Mesendoderm (in vitro differentiated cells): Measurements from ENCODE around the gene EZR.

Experiments used
- DNase-seq: peaks from one replicate; pipeline ENCODE4 v3.0.0; 2013
- H2AK5ac ChIP-seq: 2 replicates; pipeline ENCODE4 v1.6.1; 2013; ENCODE audit warnings: low read length, inconsistent platforms
- H2BK120ac ChIP-seq: 2 replicates; pipeline ENCODE4 v1.6.1; 2013; ENCODE audit warnings: low read depth, mild to moderate bottlenecking, low read length, moderate library complexity, mixed read lengths
- H2BK15ac ChIP-seq: replicated peaks from 2 replicates; pipeline ENCODE4 v1.6.1; 2013; ENCODE audit warnings: low read depth, mild to moderate bottlenecking, moderate library complexity
- H2BK5ac ChIP-seq: 2 replicates; pipeline ENCODE4 v1.6.1; 2013; ENCODE audit warnings: low read length, inconsistent platforms
- H3K18ac ChIP-seq: 2 replicates; pipeline ENCODE4 v1.6.1; 2013; ENCODE audit warnings: mild to moderate bottlenecking, low read length, mixed read lengths
- H3K23ac ChIP-seq: one replicate; pipeline ENCODE4 v1.6.1; 2013; ENCODE audit warnings: low read length
- H3K27ac ChIP-seq: 2 replicates; pipeline ENCODE4 v1.5.1; 2013; ENCODE audit warnings: low read depth, mild to moderate bottlenecking, inconsistent platforms, low read length, moderate library complexity
- H3K27me3 ChIP-seq: 2 replicates; pipeline ENCODE4 v1.6.1; 2013; ENCODE audit warnings: low read length, control low read depth, mild to moderate bottlenecking, inconsistent platforms; ENCODE audit not compliant: insufficient read depth, poor library complexity
- H3K36me3 ChIP-seq: 2 replicates; pipeline ENCODE4 v1.6.1; 2013; ENCODE audit warnings: low read length, inconsistent platforms; ENCODE audit not compliant: control insufficient read depth, insufficient read depth
- H3K4ac ChIP-seq: one replicate; pipeline ENCODE4 v1.6.1; 2013; ENCODE audit warnings: low read depth, mild to moderate bottlenecking, low read length, moderate library complexity
- H3K4me1 ChIP-seq: 2 replicates; pipeline ENCODE4 v1.6.1; 2013; ENCODE audit warnings: low read depth, low read length, inconsistent platforms; ENCODE audit not compliant: control insufficient read depth
- H3K4me2 ChIP-seq: 2 replicates; pipeline ENCODE4 v1.6.1; 2013; ENCODE audit warnings: low read length
- H3K4me3 ChIP-seq: 2 replicates; pipeline ENCODE4 v1.5.1; 2013; ENCODE audit warnings: mild to moderate bottlenecking, low read length
- H3K56ac ChIP-seq: one replicate; pipeline ENCODE4 v1.6.1; 2013; ENCODE audit warnings: low read length
- H3K79me1 ChIP-seq: 2 replicates; pipeline ENCODE4 v1.6.1; 2013; ENCODE audit warnings: low read length, inconsistent platforms
- H3K79me2 ChIP-seq: 2 replicates; pipeline ENCODE4 v1.6.1; 2013; ENCODE audit warnings: mild to moderate bottlenecking, low read length; ENCODE audit not compliant: control insufficient read depth, insufficient read depth
- H3K9ac ChIP-seq: 2 replicates; pipeline ENCODE4 v1.6.1; 2013; ENCODE audit warnings: low read length, inconsistent platforms
- H4K5ac ChIP-seq: one replicate; pipeline ENCODE4 v1.6.1; 2013; ENCODE audit warnings: low read length
- H4K8ac ChIP-seq: one replicate; pipeline ENCODE4 v1.6.1; 2013; ENCODE audit warnings: low read depth, mild to moderate bottlenecking, control low read depth, low read length, moderate library complexity
- whole genome bisulfite sequencing: extraction: QIAGEN DNeasy Blood & Tissue Kit; methylation state at CpG from one replicate; pipeline ENCODE4 v1.1.7; 2013; ENCODE audit warnings: low lambda C conversion rate, missing lambda C conversion rate; ENCODE audit not compliant: insufficient coverage; ENCODE audit errors: extremely low coverage; 5-methylcytosine and 5-hydroxymethylcytosine counted together

Gene EZR

GRCh38 chr6:158847786-158848185 is 28.6 kb upstream of the EZR start:
- DNase-seq, result no peak
- no CpG with 5 or more reads among the region's 4 CpGs for WGBS

GRCh38 chr6:158847012-158847529 is 27.9 kb upstream of the EZR start:
- Histone ChIP-seq H3K36me3 (no peaks in the 10 kb centered on the region), H3K27ac (no peak overlapping the region), H3K4me1 (peaks cover 6% of the 10 kb centered on the region), H3K79me1 (no peaks in the 10 kb centered on the region), H3K79me2 (no peaks in the 10 kb centered on the region), H2BK15ac (no peak overlapping the region), H3K23ac (no peak overlapping the region), H3K4me3 (no peak overlapping the region), H3K4ac (no peak overlapping the region), H3K4me2 (no peak overlapping the region), H4K5ac (no peak overlapping the region), H2BK5ac (no peak overlapping the region), H3K18ac (no peak overlapping the region), H2AK5ac (no peak overlapping the region), H2BK120ac (no peak overlapping the region), H4K8ac (no peak overlapping the region), H3K56ac (no peak overlapping the region), H3K27me3 (no peaks in the 10 kb centered on the region), H3K9ac (no peak overlapping the region)
- no CpG with 5 or more reads among the region's 11 CpGs for WGBS
- no peak for DNase-seq

More at GRCh38 chr6:158847786-158848185, 28.6 kb upstream of the EZR start:
- no peak overlapping the region for H3K4me3 ChIP-seq
- no peak overlapping the region for H3K9ac ChIP-seq
- no peaks in the 10 kb centered on the region for H3K27me3 ChIP-seq
- H3K79me2 ChIP-seq, result no peaks in the 10 kb centered on the region
- H4K8ac ChIP-seq, result no peak overlapping the region
- no peaks in the 10 kb centered on the region for H3K79me1 ChIP-seq
- H2BK120ac ChIP-seq, result no peak overlapping the region
- H3K4me2 ChIP-seq, result no peak overlapping the region
- H2BK5ac ChIP-seq, result no peak overlapping the region
- H3K18ac ChIP-seq, result no peak overlapping the region
- H3K36me3 ChIP-seq, result no peaks in the 10 kb centered on the region
- no peak overlapping the region for H4K5ac ChIP-seq
- H3K4me1 ChIP-seq, result peaks cover 11% of the 10 kb centered on the region
- H3K56ac ChIP-seq, result no peak overlapping the region
- H3K23ac ChIP-seq, result no peak overlapping the region
- H2AK5ac ChIP-seq, result no peak overlapping the region
- no peak overlapping the region for H3K4ac ChIP-seq
- H3K27ac ChIP-seq, result no peak overlapping the region
- H2BK15ac ChIP-seq, result no peak overlapping the region

GRCh38 chr6:158843751-158844683 is 24.8 kb upstream of the EZR start:
- no peak overlapping the region for H2BK5ac ChIP-seq
- H4K8ac ChIP-seq, result no peak overlapping the region
- no peak overlapping the region for H4K5ac ChIP-seq
- no peak overlapping the region for H3K4ac ChIP-seq
- no peaks in the 10 kb centered on the region for H3K79me1 ChIP-seq
- no peak overlapping the region for H3K27ac ChIP-seq
- H3K23ac ChIP-seq, result no peak overlapping the region
- H3K79me2 ChIP-seq, result no peaks in the 10 kb centered on the region
- no peak overlapping the region for H3K56ac ChIP-seq
- H3K4me2 ChIP-seq, result no peak overlapping the region
- WGBS, result no CpG with 5 or more reads among the region's 10 CpGs
- H3K4me1 ChIP-seq, result no peaks in the 10 kb centered on the region
- no peak overlapping the region for H2BK15ac ChIP-seq
- no peak for DNase-seq
- no peak overlapping the region for H3K9ac ChIP-seq
- H2AK5ac ChIP-seq, result no peak overlapping the region
- no peak overlapping the region for H3K18ac ChIP-seq
- H2BK120ac ChIP-seq, result no peak overlapping the region
- no peaks in the 10 kb centered on the region for H3K36me3 ChIP-seq
- H3K27me3 ChIP-seq, result no peaks in the 10 kb centered on the region
- no peak overlapping the region for H3K4me3 ChIP-seq

- H3K4me2 ChIP-seq, result no peak overlapping the region
- no peak overlapping the region for H3K9ac ChIP-seq
- H3K23ac ChIP-seq, result no peak overlapping the region
- no peak for DNase-seq
- no peak overlapping the region for H3K18ac ChIP-seq
- no peaks in the 10 kb centered on the region for H3K79me1 ChIP-seq
- no peak overlapping the region for H3K4me3 ChIP-seq
- WGBS, result no CpG with 5 or more reads among the region's 3 CpGs
- no peaks in the 10 kb centered on the region for H3K4me1 ChIP-seq
- H3K4ac ChIP-seq, result no peak overlapping the region
- no peaks in the 10 kb centered on the region for H3K27me3 ChIP-seq
- no peak overlapping the region for H2BK120ac ChIP-seq
- H2BK15ac ChIP-seq, result no peak overlapping the region
- no peaks in the 10 kb centered on the region for H3K36me3 ChIP-seq
- H4K5ac ChIP-seq, result no peak overlapping the region
- no peak overlapping the region for H4K8ac ChIP-seq
- H3K56ac ChIP-seq, result no peak overlapping the region
- no peaks in the 10 kb centered on the region for H3K79me2 ChIP-seq
- H2BK5ac ChIP-seq, result no peak overlapping the region
- no peak overlapping the region for H2AK5ac ChIP-seq
- no peak overlapping the region for H3K27ac ChIP-seq
These were observed 22.2 kb upstream of the EZR start for GRCh38 chr6:158841358-158841757.

- H3K4me2 ChIP-seq, result no peak overlapping the region
- no peaks in the 10 kb centered on the region for H3K79me1 ChIP-seq
- H4K5ac ChIP-seq, result no peak overlapping the region
- no peak overlapping the region for H3K4ac ChIP-seq
- H3K4me3 ChIP-seq, result no peak overlapping the region
- no peaks in the 10 kb centered on the region for H3K36me3 ChIP-seq
- no peak overlapping the region for H2BK120ac ChIP-seq
- H3K4me1 ChIP-seq, result no peaks in the 10 kb centered on the region
- H2BK5ac ChIP-seq, result no peak overlapping the region
- H3K23ac ChIP-seq, result no peak overlapping the region
- H3K9ac ChIP-seq, result no peak overlapping the region
- no peak overlapping the region for H3K27ac ChIP-seq
- WGBS, result no CpG with 5 or more reads among the region's 1 CpG
- H3K79me2 ChIP-seq, result no peaks in the 10 kb centered on the region
- H2BK15ac ChIP-seq, result no peak overlapping the region
- no peak overlapping the region for H3K18ac ChIP-seq
- H3K27me3 ChIP-seq, result no peaks in the 10 kb centered on the region
- H2AK5ac ChIP-seq, result no peak overlapping the region
- no peak for DNase-seq
- H3K56ac ChIP-seq, result no peak overlapping the region
- H4K8ac ChIP-seq, result no peak overlapping the region
These were observed 21.3 kb upstream of the EZR start for GRCh38 chr6:158840465-158840864.
